Natural killer cell (primary cell): ENCODE measurements around the gene CREBRF. TPM values are rescaled to one million over a fixed set of nuclear protein-coding genes. Genes with fewer than 3 reads are reported as not detected.

Experiments
- ATAC-seq, 3 donors: fragments of 150-1000 bp in 2 of 3; fragments of 200-7000 bp in 1 of 3; cut with Tn5 transposase; 1 replicate in 1 of 3; 2 replicates in 2 of 3; pipeline ENCODE4 v1.10.0; 2021; ENCODE audit warnings: mild to moderate bottlenecking in 2 of 3, moderate library complexity in 2 of 3
- DNase-seq, 2 donors: peaks; one replicate each; pipeline versions ENCODE4 v3.0.0 to v3.0.0-alpha.2; 2013 to 2021; ENCODE audit warnings: mixed read lengths in 1 of 2
- H3K27ac ChIP-seq: one replicate; pipeline ENCODE4 v1.5.1; 2013; ENCODE audit warnings: mild to moderate bottlenecking, low read length
- H3K27me3 ChIP-seq: one replicate; pipeline ENCODE4 v1.6.1; 2013; ENCODE audit warnings: low read length; ENCODE audit not compliant: control insufficient read depth, insufficient read depth
- H3K36me3 ChIP-seq: one replicate; pipeline ENCODE4 v1.6.1; 2013; ENCODE audit warnings: low read length; ENCODE audit not compliant: control insufficient read depth, insufficient read depth
- H3K4me1 ChIP-seq: one replicate; pipeline ENCODE4 v1.6.1; 2013; ENCODE audit warnings: low read length; ENCODE audit not compliant: control insufficient read depth, insufficient read depth
- H3K4me3 ChIP-seq: one replicate; pipeline ENCODE4 v1.5.1; 2013; ENCODE audit warnings: low read length
- H3K9me3 ChIP-seq: one replicate; pipeline ENCODE4 v1.6.1; 2013; ENCODE audit warnings: low read length; ENCODE audit not compliant: control insufficient read depth, insufficient read depth
- H3K27ac Mint-ChIP-seq, 2 donors: one replicate each; pipeline ENCODE4 v1.8.0; 2022; ENCODE audit warnings: mild to moderate bottlenecking in 2 of 2, mixed read lengths in 2 of 2, moderate library complexity in 1 of 2
- H3K27me3 Mint-ChIP-seq, 2 donors: one replicate each; pipeline ENCODE4 v1.8.0; 2022; ENCODE audit warnings: low read depth in 2 of 2, mixed read lengths in 2 of 2
- H3K36me3 Mint-ChIP-seq: one replicate; pipeline ENCODE4 v1.8.0; 2022; ENCODE audit warnings: mixed read lengths
- H3K4me1 Mint-ChIP-seq, 2 donors: one replicate each; pipeline ENCODE4 v1.8.0; 2022; ENCODE audit warnings: mixed read lengths in 2 of 2
- H3K4me3 Mint-ChIP-seq: one replicate; pipeline ENCODE4 v1.8.0; 2022; ENCODE audit warnings: mild to moderate bottlenecking, moderate library complexity, mixed read lengths
- H3K9me3 Mint-ChIP-seq, 2 donors: one replicate each; pipeline ENCODE4 v1.8.0; 2022; ENCODE audit warnings: mixed read lengths in 2 of 2
- CTCF ChIP-seq: fragments of 200-600 bp; IDR thresholded peaks from one replicate; pipeline ENCODE4 v1.8.0; 2022; ENCODE audit warnings: antibody characterized with exemption
- WGBS: methylation state at CpG from one replicate; pipeline ENCODE4 v1.1.7; 2013; ENCODE audit warnings: missing lambda C conversion rate; ENCODE audit not compliant: insufficient coverage; 5-methylcytosine and 5-hydroxymethylcytosine counted together
- intact Hi-C: fragments of 100-400 bp; cut with micrococcal nuclease; formaldehyde crosslinking; loops from one replicate; pipeline ENCODE4 v1.14.2; 2022
- total RNA-seq, 4 donors: library from RNA; stranded (reverse); fragments of 120-200 nt in 1 of 4; gene quantifications; one replicate each; pipeline versions ENCODE4 v1.2.3 to v1.2.4, GENCODE V29; 2013 to 2022

The CREBRF gene, protein sequence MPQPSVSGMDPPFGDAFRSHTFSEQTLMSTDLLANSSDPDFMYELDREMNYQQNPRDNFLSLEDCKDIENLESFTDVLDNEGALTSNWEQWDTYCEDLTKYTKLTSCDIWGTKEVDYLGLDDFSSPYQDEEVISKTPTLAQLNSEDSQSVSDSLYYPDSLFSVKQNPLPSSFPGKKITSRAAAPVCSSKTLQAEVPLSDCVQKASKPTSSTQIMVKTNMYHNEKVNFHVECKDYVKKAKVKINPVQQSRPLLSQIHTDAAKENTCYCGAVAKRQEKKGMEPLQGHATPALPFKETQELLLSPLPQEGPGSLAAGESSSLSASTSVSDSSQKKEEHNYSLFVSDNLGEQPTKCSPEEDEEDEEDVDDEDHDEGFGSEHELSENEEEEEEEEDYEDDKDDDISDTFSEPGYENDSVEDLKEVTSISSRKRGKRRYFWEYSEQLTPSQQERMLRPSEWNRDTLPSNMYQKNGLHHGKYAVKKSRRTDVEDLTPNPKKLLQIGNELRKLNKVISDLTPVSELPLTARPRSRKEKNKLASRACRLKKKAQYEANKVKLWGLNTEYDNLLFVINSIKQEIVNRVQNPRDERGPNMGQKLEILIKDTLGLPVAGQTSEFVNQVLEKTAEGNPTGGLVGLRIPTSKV
- 100 to 1,000 TPM; 118 to 127 (median 121) TPM for total RNA-seq
- total RNA-seq (2013) = 91.9 TPM

DNA sequence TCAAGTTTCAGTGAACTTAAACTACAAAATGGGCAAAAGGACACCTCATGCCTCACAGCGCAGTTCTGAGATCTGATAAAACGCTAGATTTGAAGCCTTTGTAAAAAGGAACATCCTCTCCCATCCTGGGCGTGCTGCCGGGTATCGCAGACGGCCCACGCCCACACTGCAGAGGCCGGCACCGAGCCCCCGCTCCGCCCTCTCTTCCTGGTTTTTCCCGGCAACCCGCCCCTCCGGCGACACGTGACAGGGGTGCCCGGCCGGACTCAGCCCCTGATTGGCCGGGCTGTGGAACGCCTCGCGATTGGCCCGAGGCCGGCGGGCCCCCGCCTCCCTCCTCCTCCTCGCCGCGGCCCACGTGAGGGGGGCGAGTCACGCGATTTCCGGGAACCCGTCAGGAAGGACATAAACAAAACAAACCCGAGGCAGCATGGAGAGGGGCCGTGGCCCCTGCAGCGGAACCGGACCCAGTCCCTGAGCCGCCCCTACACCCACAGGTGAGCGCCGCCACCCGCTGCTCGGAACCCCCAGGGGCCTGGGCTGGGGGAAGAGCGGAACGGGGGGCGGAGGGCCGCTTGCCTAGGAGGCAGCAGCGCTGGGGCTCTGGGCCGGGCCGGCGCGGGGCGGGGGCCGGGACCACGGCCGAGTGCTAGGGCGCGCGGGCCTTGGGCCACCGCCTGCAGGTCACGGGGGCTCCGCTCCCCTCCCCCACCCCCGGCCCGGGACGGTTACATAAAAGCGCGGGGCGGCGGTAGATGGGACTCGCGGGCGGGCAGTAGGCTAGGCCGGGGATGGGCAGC lies at the start of gene CREBRF:
TSS of gene CREBRF (plus strand) at position 370 of the 800 bp plus-strand sequence. CDS start 24,424 bp downstream, outside the sequence.
- TF ChIP-seq CTCF = no peak
- Mint-ChIP-seq H3K36me3 (no peaks in the 10 kb centered on the region), H3K4me3 (peak within 1 kb of the TSS; percentile 94), H3K9me3 (no peaks in the 10 kb centered on the region), H3K27me3 (peaks cover 11 to 18% of the 10 kb centered on the region in 2 donors), H3K4me1 (peaks cover 24 to 28% of the 10 kb centered on the region in 2 donors), H3K27ac (peak within 1 kb of the TSS; percentile 89 to 95)
- DNase-seq = peak; percentile 98 to 99
- Histone ChIP-seq H3K27ac (peak within 1 kb of the TSS; percentile 92), H3K4me3 (peak within 1 kb of the TSS; percentile 86), H3K9me3 (no peaks in the 10 kb centered on the region), H3K27me3 (no peaks in the 10 kb centered on the region), H3K36me3 (peaks cover 2% of the 10 kb centered on the region), H3K4me1 (peaks cover 8% of the 10 kb centered on the region)
- intact Hi-C loops = loop anchor here (1.0 to 2.0 kb wide), 2 partner anchors 97 to 283 kb away; partner anchors contain the start of gene RPL26L1
- WGBS = under 1% methylated on average over 74 of the region's 74 CpGs
- peak; percentile 62 to 84 (median 74) for ATAC-seq

DNA sequence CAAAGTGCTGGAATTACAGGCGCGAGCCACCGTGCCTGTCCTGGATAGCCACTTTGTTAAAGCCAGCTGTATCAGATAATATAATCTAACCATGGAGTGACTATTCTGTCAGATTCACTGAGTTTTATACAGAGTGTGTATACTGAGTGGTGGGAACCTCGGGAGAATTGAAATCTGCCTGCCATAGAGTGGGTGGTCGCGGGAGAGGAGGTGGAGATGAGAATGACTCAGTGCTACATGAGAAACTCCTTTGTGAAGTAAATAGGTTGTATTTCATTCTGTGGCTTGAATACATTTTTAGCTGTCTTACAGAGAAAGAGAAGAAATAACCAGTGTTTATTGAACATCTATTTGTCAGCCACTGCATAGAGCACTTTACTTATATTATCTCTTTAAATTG lies 46.1 kb upstream of the CREBRF start:
- peaks cover 27% of the 10 kb centered on the region for H3K4me1 ChIP-seq

More for the DNA sequence above, 46.1 kb upstream of the CREBRF start:
- WGBS = 85% methylated on average over 6 of the region's 6 CpGs
- no peaks in the 10 kb centered on the region for H3K27me3 Mint-ChIP-seq
- H3K27ac ChIP-seq = no peak overlapping the region
- no peaks in the 10 kb centered on the region for H3K27me3 ChIP-seq
- ATAC-seq (no peak), DNase-seq (no peak)
- no peak overlapping the region for H3K4me3 ChIP-seq
- intact Hi-C loops = no loop called here
- H3K27ac Mint-ChIP-seq = peak overlapping the region; percentile 53 to 70
- H3K4me3 Mint-ChIP-seq = no peak overlapping the region
- H3K36me3 ChIP-seq = no peaks in the 10 kb centered on the region
- no peaks in the 10 kb centered on the region for H3K9me3 Mint-ChIP-seq
- no peaks in the 10 kb centered on the region for H3K9me3 ChIP-seq
- H3K4me1 Mint-ChIP-seq = peaks cover 42 to 51% of the 10 kb centered on the region in 2 donors
- TF ChIP-seq CTCF = no peak
- no peaks in the 10 kb centered on the region for H3K36me3 Mint-ChIP-seq
